ENCODE results near the gene BNIP3. TPM values are rescaled to one million over a fixed set of nuclear protein-coding genes. Genes with fewer than 3 reads are reported as not detected.

Gene BNIP3
- total and polyA plus RNA-seq, 2 of the 13 experiments (the other 11 are each of a cell fraction or from before 2014, with no cell fraction given) = 73.7 to 223 TPM

DNA sequence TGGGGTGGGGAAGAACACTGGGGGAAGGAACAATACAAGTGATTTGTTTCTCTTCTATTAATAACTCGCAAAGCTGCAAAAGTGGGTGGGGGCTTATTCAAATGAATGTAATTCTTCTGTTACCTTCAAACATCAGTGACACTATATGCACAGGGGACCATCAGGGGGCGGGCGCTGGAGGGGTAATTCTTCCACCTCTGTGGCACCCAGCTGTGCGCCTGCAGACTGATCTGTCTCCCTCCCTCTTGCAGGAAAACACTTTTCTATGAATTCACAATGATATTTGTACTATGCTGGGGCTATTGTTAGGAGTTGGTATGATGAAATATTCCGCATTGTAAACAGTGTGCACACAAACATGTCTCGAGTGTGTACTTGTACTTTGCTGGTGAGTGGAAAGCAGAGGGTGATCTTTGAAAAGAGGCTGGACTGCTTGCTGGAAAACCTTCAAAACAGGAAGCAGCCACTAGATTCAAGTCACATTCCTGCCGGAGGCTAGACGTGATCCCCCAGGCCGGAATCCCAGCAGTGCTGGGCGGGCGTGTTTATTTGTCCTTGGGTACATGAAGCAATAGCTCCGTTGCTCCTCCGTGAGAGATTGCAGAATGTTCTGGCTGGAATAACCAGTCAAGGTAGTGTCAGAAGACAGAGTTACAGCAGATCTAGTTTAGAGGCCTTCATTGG is 15.8 kb upstream of the BNIP3 start (continued):
- TF ChIP-seq ZBTB7B (CRISPR knock-in tag; IDR thresholded peaks at IDR 0.05) (peak; percentile 90), ZNF546 (CRISPR knock-in tag; conservative IDR thresholded peaks at IDR 0.05) (no peak; the same call in 1 of the 2 replicates), GABPB1 (CRISPR knock-in tag; IDR thresholded peaks at IDR 0.05) (peak; percentile 55; the same call in 1 of the 2 replicates), ZFX (CRISPR knock-in tag; IDR thresholded peaks at IDR 0.05; ENCODE audit: low read depth) (peak; percentile 61; the same call in 1 of the 2 replicates), ZNF234 (CRISPR knock-in tag; conservative IDR thresholded peaks at IDR 0.05) (no peak), ZNF337 (CRISPR knock-in tag; IDR thresholded peaks at IDR 0.05; ENCODE audit: borderline replicate concordance, low read depth) (no peak), ZSCAN22 (CRISPR knock-in tag; IDR thresholded peaks at IDR 0.05) (0 out of 2 replicates have a peak, but pooled peaks have one; percentile 27), ZSCAN31 (CRISPR knock-in tag; IDR thresholded peaks at IDR 0.05; ENCODE audit: low read depth) (no peak), PHF20 (CRISPR knock-in tag; IDR thresholded peaks at IDR 0.05) (peak; percentile 29; the same call in 1 of the 2 replicates), AGO1 (IDR thresholded peaks at IDR 0.05; ENCODE audit: low read depth, low read length, poor library complexity, severe bottlenecking) (no peak), ZNF552 (CRISPR knock-in tag; IDR thresholded peaks at IDR 0.05; ENCODE audit: borderline replicate concordance) (0 out of 2 replicates have a peak, but pooled peaks have one; percentile 14), RARG (CRISPR knock-in tag; IDR thresholded peaks at IDR 0.05; ENCODE audit: low read depth) (no peak), PPARG (CRISPR knock-in tag; conservative IDR thresholded peaks at IDR 0.05) (0 out of 2 replicates have a peak, but pooled peaks have one; percentile 15), ZNF572 (CRISPR knock-in tag; IDR thresholded peaks at IDR 0.05) (no peak)
- TF ChIP-seq, protein P1, sequence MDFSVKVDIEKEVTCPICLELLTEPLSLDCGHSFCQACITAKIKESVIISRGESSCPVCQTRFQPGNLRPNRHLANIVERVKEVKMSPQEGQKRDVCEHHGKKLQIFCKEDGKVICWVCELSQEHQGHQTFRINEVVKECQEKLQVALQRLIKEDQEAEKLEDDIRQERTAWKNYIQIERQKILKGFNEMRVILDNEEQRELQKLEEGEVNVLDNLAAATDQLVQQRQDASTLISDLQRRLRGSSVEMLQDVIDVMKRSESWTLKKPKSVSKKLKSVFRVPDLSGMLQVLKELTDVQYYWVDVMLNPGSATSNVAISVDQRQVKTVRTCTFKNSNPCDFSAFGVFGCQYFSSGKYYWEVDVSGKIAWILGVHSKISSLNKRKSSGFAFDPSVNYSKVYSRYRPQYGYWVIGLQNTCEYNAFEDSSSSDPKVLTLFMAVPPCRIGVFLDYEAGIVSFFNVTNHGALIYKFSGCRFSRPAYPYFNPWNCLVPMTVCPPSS (IDR thresholded peaks at IDR 0.05) = no peak
- TF ChIP-seq, protein P2, sequence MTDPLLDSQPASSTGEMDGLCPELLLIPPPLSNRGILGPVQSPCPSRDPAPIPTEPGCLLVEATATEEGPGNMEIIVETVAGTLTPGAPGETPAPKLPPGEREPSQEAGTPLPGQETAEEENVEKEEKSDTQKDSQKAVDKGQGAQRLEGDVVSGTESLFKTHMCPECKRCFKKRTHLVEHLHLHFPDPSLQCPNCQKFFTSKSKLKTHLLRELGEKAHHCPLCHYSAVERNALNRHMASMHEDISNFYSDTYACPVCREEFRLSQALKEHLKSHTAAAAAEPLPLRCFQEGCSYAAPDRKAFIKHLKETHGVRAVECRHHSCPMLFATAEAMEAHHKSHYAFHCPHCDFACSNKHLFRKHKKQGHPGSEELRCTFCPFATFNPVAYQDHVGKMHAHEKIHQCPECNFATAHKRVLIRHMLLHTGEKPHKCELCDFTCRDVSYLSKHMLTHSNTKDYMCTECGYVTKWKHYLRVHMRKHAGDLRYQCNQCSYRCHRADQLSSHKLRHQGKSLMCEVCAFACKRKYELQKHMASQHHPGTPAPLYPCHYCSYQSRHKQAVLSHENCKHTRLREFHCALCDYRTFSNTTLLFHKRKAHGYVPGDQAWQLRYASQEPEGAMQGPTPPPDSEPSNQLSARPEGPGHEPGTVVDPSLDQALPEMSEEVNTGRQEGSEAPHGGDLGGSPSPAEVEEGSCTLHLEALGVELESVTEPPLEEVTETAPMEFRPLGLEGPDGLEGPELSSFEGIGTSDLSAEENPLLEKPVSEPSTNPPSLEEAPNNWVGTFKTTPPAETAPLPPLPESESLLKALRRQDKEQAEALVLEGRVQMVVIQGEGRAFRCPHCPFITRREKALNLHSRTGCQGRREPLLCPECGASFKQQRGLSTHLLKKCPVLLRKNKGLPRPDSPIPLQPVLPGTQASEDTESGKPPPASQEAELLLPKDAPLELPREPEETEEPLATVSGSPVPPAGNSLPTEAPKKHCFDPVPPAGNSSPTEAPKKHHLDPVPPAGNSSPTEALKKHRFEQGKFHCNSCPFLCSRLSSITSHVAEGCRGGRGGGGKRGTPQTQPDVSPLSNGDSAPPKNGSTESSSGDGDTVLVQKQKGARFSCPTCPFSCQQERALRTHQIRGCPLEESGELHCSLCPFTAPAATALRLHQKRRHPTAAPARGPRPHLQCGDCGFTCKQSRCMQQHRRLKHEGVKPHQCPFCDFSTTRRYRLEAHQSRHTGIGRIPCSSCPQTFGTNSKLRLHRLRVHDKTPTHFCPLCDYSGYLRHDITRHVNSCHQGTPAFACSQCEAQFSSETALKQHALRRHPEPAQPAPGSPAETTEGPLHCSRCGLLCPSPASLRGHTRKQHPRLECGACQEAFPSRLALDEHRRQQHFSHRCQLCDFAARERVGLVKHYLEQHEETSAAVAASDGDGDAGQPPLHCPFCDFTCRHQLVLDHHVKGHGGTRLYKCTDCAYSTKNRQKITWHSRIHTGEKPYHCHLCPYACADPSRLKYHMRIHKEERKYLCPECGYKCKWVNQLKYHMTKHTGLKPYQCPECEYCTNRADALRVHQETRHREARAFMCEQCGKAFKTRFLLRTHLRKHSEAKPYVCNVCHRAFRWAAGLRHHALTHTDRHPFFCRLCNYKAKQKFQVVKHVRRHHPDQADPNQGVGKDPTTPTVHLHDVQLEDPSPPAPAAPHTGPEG (CRISPR knock-in tag; IDR thresholded peaks at IDR 0.05) = peak; percentile 44; the same call in 1 of the 2 replicates
- TF ChIP-seq, protein P3, sequence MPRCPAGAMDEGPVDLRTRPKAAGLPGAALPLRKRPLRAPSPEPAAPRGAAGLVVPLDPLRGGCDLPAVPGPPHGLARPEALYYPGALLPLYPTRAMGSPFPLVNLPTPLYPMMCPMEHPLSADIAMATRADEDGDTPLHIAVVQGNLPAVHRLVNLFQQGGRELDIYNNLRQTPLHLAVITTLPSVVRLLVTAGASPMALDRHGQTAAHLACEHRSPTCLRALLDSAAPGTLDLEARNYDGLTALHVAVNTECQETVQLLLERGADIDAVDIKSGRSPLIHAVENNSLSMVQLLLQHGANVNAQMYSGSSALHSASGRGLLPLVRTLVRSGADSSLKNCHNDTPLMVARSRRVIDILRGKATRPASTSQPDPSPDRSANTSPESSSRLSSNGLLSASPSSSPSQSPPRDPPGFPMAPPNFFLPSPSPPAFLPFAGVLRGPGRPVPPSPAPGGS (CRISPR knock-in tag; IDR thresholded peaks at IDR 0.05) = peak; percentile 29; the same call in 1 of the 2 replicates
- TF ChIP-seq, protein P4, sequence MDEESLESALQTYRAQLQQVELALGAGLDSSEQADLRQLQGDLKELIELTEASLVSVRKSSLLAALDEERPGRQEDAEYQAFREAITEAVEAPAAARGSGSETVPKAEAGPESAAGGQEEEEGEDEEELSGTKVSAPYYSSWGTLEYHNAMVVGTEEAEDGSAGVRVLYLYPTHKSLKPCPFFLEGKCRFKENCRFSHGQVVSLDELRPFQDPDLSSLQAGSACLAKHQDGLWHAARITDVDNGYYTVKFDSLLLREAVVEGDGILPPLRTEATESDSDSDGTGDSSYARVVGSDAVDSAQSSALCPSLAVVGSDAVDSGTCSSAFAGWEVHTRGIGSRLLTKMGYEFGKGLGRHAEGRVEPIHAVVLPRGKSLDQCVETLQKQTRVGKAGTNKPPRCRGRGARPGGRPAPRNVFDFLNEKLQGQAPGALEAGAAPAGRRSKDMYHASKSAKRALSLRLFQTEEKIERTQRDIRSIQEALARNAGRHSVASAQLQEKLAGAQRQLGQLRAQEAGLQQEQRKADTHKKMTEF (CRISPR knock-in tag; IDR thresholded peaks at IDR 0.05) = peak; percentile 82

All from HepG2 (cell line).